ENCODE results near the gene CCDC106.

Gene CCDC106

GRCh38 chr19:55652311-55653128 lies 4.5 kb downstream of the CCDC106 start:
- H3K9ac ChIP-seq (ENCODE audit: low read depth, low read length, poor library complexity, severe bottlenecking) = no peak overlapping the region
- TF ChIP-seq, protein P1, sequence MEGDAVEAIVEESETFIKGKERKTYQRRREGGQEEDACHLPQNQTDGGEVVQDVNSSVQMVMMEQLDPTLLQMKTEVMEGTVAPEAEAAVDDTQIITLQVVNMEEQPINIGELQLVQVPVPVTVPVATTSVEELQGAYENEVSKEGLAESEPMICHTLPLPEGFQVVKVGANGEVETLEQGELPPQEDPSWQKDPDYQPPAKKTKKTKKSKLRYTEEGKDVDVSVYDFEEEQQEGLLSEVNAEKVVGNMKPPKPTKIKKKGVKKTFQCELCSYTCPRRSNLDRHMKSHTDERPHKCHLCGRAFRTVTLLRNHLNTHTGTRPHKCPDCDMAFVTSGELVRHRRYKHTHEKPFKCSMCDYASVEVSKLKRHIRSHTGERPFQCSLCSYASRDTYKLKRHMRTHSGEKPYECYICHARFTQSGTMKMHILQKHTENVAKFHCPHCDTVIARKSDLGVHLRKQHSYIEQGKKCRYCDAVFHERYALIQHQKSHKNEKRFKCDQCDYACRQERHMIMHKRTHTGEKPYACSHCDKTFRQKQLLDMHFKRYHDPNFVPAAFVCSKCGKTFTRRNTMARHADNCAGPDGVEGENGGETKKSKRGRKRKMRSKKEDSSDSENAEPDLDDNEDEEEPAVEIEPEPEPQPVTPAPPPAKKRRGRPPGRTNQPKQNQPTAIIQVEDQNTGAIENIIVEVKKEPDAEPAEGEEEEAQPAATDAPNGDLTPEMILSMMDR (conservative IDR thresholded peaks at IDR 0.05; ENCODE audit: low read length) = no peak
- no peak for TF ChIP-seq EZH2phosphoT487 (IDR thresholded peaks at IDR 0.05; ENCODE audit: borderline replicate concordance)
- H2AFZ ChIP-seq (ENCODE audit: low read length) = no peak overlapping the region
- peak overlapping the region; percentile 59 for H3K4me2 ChIP-seq (ENCODE audit: low read depth, low read length, poor library complexity, severe bottlenecking)
- no peaks in the 10 kb centered on the region for H3K36me3 ChIP-seq (ENCODE audit: insufficient read depth, low read length)
- H3K4me1 ChIP-seq (ENCODE audit: insufficient read depth, low read length, poor library complexity, severe bottlenecking) = peaks cover 17% of the 10 kb centered on the region
- H3F3A ChIP-seq (ENCODE audit: low read depth) = no peaks in the 10 kb centered on the region
- H3K9me3 ChIP-seq (ENCODE audit: insufficient read depth, low read depth, low read length) = no peaks in the 10 kb centered on the region
- H3K79me2 ChIP-seq (ENCODE audit: insufficient read depth, low read length) = peaks cover 38% of the 10 kb centered on the region
- no peaks in the 10 kb centered on the region for H3K9me2 ChIP-seq (replicated peaks; ENCODE audit: low read depth, low read length)
- H3K27me3 ChIP-seq (ENCODE audit: insufficient read depth, low read length, poor library complexity, severe bottlenecking) = peaks cover 4% of the 10 kb centered on the region
- H3K4me3 ChIP-seq (ENCODE audit: low read length, poor library complexity, severe bottlenecking) = peak overlapping the region; percentile 87
- H4K20me1 ChIP-seq (ENCODE audit: insufficient read depth, low read length, poor library complexity, severe bottlenecking) = peaks cover 21% of the 10 kb centered on the region

DNA sequence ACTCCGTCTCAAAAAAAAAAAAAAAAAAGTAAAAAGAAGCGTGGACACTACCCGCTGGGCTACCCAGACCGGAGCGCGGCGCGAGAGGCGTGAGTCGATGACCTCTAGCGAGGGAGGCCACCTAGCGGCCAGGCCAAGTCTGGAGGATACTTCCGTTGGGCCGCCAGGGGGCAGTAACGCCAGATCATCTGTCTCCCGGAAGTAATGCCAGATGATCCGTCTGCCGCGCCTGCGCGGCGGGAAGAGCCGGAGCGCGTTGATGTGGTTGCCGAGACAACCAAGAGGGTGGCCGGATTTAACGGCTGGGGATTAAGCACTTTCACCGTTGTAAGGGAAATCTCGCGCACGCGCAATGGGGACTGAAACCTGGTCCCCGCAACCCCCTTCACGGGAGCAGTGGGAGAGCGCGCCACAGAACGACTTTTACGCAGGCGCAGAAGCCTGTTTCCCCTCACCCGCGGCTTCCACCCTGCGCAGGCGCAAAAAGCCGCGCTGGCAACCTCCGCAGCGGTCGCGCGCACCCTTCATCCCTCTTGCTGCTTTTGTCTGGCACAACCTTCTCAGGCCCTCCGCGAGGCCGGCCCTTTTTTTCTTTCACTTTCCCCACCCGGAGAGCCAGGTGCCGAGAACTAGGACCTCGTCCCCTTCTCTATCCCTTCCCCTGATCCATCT lies 5.8 kb downstream of the CCDC106 start:
- Histone ChIP-seq H3K9me2 (replicated peaks; ENCODE audit: low read depth, low read length) (no peaks in the 10 kb centered on the region), H3K4me3 (ENCODE audit: low read length, poor library complexity, severe bottlenecking) (peak overlapping the region; percentile 87), H3K9ac (ENCODE audit: low read depth, low read length, poor library complexity, severe bottlenecking) (peak overlapping the region; percentile 95), H3K36me3 (ENCODE audit: insufficient read depth, low read length) (no peaks in the 10 kb centered on the region), H3K79me2 (ENCODE audit: insufficient read depth, low read length) (peaks cover 41% of the 10 kb centered on the region), H3F3A (ENCODE audit: low read depth) (no peaks in the 10 kb centered on the region), H3K4me2 (ENCODE audit: low read depth, low read length, poor library complexity, severe bottlenecking) (peak overlapping the region; percentile 59), H2AFZ (ENCODE audit: low read length) (peak overlapping the region; percentile 79), H3K9me3 (ENCODE audit: insufficient read depth, low read depth, low read length) (no peaks in the 10 kb centered on the region), H3K4me1 (ENCODE audit: insufficient read depth, low read length, poor library complexity, severe bottlenecking) (peaks cover 25% of the 10 kb centered on the region), H4K20me1 (ENCODE audit: insufficient read depth, low read length, poor library complexity, severe bottlenecking) (peaks cover 34% of the 10 kb centered on the region), H3K27me3 (ENCODE audit: insufficient read depth, low read length, poor library complexity, severe bottlenecking) (peaks cover 4% of the 10 kb centered on the region)
- TF ChIP-seq EZH2phosphoT487 (IDR thresholded peaks at IDR 0.05; ENCODE audit: borderline replicate concordance) = no peak
- TF ChIP-seq, protein P1 (conservative IDR thresholded peaks at IDR 0.05; ENCODE audit: low read length) = peak; percentile 98

GRCh38 chr19:55654323-55654867 lies 6.4 kb downstream of the CCDC106 start:
- H3K36me3 ChIP-seq (ENCODE audit: insufficient read depth, low read length) = peaks cover 3% of the 10 kb centered on the region; the same call in 1 of the 2 replicates
- H3K79me2 ChIP-seq (ENCODE audit: insufficient read depth, low read length) = peaks cover 44% of the 10 kb centered on the region
- H3F3A ChIP-seq (ENCODE audit: low read depth) = no peaks in the 10 kb centered on the region
- TF ChIP-seq, protein P1 (conservative IDR thresholded peaks at IDR 0.05; ENCODE audit: low read length) = no peak
- TF ChIP-seq EZH2phosphoT487 (IDR thresholded peaks at IDR 0.05; ENCODE audit: borderline replicate concordance) = no peak
- H3K27me3 ChIP-seq (ENCODE audit: insufficient read depth, low read length, poor library complexity, severe bottlenecking) = peaks cover 4% of the 10 kb centered on the region
- peak overlapping the region; percentile 95 for H3K9ac ChIP-seq (ENCODE audit: low read depth, low read length, poor library complexity, severe bottlenecking)
- peaks cover 31% of the 10 kb centered on the region for H3K4me1 ChIP-seq (ENCODE audit: insufficient read depth, low read length, poor library complexity, severe bottlenecking)
- H2AFZ ChIP-seq (ENCODE audit: low read length) = peak overlapping the region; percentile 79
- H3K4me2 ChIP-seq (ENCODE audit: low read depth, low read length, poor library complexity, severe bottlenecking) = peak overlapping the region; percentile 59
- H3K9me3 ChIP-seq (ENCODE audit: insufficient read depth, low read depth, low read length) = no peaks in the 10 kb centered on the region
- H3K4me3 ChIP-seq (ENCODE audit: low read length, poor library complexity, severe bottlenecking) = peak overlapping the region; percentile 87
- H4K20me1 ChIP-seq (ENCODE audit: insufficient read depth, low read length, poor library complexity, severe bottlenecking) = peaks cover 40% of the 10 kb centered on the region
- H3K9me2 ChIP-seq (replicated peaks; ENCODE audit: low read depth, low read length) = no peaks in the 10 kb centered on the region

Measured in Loucy (cell line).